CD4-positive, alpha-beta T cell treated with Interleukin-6 at 100 ng/mL for 8 hours (primary cell): Measurements from ENCODE around the gene PRAMEF13.
"Not testable (repeated sequence)": the region's sequence is repeated elsewhere in the genome, so short reads cannot be mapped to it uniquely, and the experiment has no call there.

Source experiments
- DNase-seq: peaks from one replicate; pipeline ENCODE4 v3.0.0-alpha.2; 2020; ENCODE audit warnings: mixed read lengths, low spot score

Gene PRAMEF13, protein sequence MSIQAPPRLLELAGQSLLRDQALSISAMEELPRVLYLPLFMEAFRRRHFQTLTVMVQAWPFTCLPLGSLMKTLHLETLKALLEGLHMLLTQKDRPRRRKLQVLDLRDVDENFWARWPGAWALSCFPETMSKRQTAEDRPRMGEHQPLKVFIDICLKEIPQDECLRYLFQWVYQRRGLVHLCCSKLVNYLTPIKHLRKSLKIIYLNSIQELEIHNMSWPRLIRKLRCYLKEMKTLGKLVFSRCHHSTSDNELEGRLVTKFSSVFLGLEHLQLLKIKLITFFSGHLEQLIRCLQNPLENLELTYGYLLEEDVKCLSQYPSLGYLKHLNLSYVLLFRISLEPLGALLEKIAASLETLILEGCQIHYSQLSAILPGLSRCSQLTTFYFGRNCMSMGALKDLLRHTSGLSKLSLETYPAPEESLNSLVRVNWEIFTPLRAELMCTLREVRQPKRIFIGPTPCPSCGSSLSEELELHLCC

DNA sequence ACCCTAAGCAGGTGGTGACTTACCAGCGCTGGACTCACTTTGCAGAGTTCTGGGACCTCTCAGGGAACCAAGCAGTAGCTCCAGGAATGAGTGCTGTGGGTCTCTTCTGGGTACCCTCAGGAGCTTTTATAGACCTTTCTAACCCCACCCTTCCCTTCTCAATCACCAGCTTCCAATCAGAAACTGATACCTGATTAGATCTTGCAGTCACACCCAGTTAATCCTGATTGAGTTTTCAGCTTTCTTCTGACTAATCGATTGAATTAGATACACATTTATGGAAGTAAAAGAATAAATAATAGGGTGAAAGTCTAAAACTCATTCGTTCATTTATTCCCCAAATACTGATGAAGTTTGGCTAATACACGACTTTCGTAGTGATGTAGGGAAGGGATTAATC, at the start of gene PRAMEF13:
Gene PRAMEF13 (minus strand): TSS at position 101 of the 400 bp plus-strand sequence. CDS start 1,820 bp downstream, outside the sequence.
- not testable (repeated sequence) for DNase-seq

- DNase-seq = not testable (repeated sequence)
Observed at GRCh38 chr1:13247122-13247521, 45.9 kb upstream of the PRAMEF13 start.

DNA sequence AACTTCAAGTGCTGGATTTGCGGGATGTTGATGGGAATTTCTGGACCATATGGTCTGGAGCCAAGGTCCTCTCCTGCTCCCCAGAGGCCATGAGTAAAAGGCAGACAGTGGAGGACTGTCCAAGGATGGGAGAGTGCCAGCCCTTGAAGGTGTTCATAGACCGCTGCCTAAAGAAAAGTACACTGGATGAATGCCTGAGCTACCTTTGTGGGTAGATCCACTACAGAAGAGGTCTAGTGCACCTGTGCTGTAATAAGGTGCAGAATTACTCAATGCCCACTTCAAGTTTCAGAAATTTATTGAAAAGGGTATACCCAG, 45.3 kb upstream of the PRAMEF13 start:
- not testable (repeated sequence) for DNase-seq

GRCh38 chr1:13245841-13246553, 44.8 kb upstream of the PRAMEF13 start:
- DNase-seq = not testable (repeated sequence)

- DNase-seq = not testable (repeated sequence)
Observed at GRCh38 chr1:13243536-13244263, 42.5 kb upstream of the PRAMEF13 start.

DNA sequence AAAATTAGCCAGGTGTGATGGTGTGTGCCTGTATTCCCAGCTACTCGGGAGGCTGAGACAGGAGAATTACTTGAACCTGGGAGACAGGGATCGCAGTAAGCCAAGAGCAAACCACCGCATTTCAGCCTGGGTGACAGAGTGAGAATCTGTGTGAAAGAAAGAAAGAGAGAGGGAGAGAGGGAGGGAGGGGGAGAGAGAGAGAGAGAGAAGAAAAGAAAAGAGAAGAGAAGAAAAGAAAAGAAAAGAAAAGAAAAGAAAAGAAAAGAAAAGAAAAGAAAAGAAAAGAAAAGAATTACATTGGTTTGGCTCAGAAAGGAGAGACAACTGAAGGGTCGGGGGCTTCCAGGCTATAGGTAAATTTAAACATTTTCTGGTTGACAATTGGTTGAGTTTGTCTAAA, 38.4 kb upstream of the PRAMEF13 start:
- not testable (repeated sequence) for DNase-seq

DNA sequence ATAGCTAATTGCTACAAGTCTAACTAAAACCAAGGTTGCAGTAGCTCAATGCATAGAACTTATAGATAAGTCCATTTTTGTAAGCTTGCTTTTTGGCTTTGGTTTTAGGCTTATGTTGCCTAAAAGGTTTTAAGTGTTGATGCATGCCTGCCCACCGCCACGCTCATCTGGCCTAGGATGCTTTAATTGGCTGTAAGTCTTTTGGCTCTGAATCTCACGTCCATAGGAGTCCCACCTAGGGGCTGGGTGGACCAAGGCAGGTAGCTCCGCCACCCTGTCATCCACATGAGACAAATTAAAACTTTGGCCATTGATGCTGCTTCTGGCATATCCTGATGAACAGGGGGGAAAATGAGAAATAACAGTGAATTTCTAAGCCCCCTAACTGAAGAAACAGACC, 36.4 kb upstream of the PRAMEF13 start:
- not testable (repeated sequence) for DNase-seq

DNA sequence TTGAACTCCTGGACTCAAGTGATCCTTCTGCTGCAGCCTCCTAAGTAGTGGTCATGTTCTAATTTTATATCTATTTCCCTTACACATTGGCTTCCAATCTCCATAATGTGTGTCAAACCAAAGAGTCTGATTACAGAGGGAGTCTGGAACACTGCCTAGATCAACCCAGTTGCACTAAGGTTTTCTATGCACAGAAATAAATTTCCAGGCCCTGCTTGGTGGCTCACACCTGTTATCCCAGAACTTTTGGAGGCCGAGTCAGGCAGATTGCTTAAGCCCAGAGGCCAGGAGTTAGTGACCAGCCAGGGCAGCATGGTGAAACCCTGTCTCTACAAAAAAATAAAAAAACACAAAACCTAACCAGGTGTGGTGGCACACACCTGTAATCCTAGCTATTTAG, 32.8 kb upstream of the PRAMEF13 start:
- not testable (repeated sequence) for DNase-seq

DNA sequence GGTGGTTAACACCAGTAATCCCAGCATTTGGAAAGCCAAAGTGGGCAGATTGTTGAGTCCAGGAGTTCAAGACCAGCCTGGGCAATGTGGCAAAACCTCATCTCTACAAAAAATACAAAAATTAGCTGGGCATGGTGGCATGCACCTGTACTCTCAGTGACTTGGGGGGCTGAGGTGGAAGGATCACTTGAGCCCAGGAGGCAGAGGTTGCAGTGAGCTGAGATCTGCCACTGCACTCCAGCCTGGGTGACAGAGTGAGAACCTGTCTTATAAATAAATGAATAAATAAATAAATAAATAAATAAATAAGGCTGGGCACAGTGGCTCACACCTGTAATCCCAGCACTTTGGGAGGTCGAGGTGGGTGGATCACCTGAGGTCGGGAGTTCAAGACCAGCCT, 30.8 kb upstream of the PRAMEF13 start:
- not testable (repeated sequence) for DNase-seq

- DNase-seq = not testable (repeated sequence)
Observed at GRCh38 chr1:13231061-13231750, 30.0 kb upstream of the PRAMEF13 start.

DNA sequence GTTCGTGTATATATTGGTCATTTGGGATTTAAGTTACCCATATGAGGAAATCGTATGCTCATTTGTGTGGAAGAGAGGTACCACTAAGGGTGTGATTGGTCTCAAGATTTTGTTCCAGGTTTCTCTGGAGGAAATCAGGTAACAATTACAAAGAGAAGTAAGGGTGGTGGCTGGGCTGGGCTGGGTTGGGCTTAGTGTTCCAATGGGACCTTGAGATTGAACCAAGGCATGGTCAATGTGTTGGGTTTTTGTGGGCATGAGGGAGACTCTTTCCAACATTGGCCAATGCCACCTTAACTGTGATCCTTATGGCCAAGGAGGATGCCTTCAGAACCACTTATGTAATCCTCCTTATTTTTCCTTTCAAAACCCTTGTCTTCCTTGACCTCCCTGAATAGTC, 29.4 kb upstream of the PRAMEF13 start:
- not testable (repeated sequence) for DNase-seq

DNA sequence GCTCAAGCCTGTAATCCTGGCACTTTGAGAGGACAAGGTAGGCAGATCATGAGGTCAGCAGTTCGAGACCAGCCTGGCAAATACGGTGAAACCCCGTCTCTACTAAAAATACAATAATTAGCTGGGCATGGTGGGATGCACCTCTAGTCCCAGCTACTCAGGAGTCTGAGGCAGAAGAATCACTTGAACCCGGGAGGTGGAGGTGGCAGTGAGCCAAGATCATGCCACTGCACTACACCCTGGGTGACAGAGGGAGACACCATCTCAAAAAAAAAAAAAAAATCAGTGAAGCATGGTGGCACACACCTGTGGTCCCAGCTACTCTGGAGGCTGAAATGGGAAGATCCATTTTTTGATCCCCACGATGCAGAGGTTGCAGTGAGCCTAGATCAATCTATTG, 28.9 kb upstream of the PRAMEF13 start:
- not testable (repeated sequence) for DNase-seq

DNA sequence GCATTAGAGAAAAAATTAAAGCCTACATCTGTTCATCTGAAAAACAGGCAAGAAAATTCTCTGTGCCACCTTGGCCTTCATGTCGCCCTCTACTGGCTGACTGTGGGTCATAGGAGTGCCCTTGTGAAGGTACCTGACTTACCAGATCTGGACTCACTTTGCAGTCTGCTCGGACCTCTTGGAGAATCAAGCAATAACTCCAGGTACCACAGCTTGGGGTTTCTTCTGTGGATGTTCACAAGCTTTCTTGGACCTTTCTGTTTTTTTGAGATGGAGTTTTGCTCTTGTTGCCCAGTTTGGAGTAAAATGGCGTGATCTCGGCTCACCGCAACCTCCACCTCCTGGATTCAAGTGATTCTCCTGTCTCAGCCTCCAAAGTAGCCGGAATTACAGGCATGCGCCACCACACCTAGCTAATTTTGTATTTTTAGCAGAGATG, 27.2 kb upstream of the PRAMEF13 start:
- DNase-seq = peak; percentile 29

GRCh38 chr1:13227271-13228055, 26.3 kb upstream of the PRAMEF13 start:
- DNase-seq = not testable (repeated sequence)

DNA sequence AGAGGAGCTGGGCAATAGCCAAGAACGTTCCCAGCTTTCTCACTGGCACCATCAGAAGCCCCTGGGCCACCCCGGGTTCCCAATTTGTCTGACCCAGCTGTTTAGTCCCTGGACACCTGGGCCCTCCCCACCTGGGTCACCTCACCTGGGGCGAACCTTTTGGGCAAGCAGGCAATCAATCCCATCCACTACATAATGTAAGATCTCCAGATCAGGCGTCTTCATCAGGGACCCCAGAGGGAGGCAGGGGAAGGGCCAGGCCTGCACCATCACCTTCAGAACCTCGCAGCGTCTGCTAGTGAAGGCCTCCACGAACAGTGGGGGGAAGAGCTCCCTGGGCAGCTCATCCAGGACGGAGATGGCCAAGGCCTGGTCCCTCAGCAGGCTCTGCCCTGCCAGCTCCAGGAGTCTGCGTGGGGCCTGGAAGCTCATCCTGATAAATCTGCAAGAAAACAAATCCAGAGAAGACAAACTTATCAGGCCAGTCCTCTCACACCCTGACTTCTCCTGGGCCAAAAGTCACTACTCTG, 24.5 kb upstream of the PRAMEF13 start, which contains the start of gene PRAMEF18:
Gene PRAMEF18 (minus strand): TSS at position 480 of the 530 bp plus-strand sequence. CDS start 48 bp downstream, at position 432.
- DNase-seq = not testable (repeated sequence)

GRCh38 chr1:13224480-13225060, 23.4 kb upstream of the PRAMEF13 start:
- DNase-seq = no peak

- DNase-seq = not testable (repeated sequence)
Observed at GRCh38 chr1:13222788-13223187, 21.6 kb upstream of the PRAMEF13 start.

DNA sequence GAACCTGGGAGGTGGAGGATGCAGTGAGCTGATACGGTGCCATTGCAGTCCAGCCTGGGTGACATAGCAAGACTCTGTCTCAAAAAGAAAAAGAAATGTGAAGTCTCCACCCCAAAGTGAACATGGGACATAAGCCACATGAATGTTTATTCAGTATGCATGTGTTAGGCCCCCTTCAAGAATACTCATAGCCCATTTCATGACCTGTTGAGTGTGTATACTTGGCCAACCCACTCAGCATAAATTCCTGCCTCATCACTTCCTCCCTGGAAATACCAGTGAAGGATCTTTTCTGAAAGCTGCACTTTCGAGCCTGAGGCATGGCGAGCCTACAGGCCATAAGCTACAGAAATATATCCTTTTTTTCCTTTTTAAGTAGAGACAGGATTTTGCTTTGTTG, 18.0 kb upstream of the PRAMEF13 start:
- not testable (repeated sequence) for DNase-seq

- DNase-seq = not testable (repeated sequence)
Observed at GRCh38 chr1:13216619-13217018, 15.4 kb upstream of the PRAMEF13 start.

DNA sequence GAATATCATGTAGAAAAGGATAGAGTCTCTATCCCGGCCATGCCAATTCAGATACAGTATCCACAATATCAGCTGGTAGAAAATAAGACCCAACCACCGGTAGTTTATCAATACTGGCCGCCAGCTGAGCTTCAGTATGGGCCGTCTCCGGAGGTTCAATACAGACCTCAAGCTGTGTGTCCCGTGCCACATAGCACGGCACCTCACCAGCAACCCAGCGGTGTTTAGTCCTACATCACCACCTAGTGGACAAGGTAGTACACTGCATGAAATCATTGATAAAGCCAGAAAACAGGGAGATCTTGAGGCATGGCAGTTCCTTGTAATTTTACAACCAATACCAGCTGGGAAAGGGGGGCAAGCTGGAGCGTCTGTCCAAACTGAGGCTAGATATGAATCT, 7.5 kb upstream of the PRAMEF13 start:
- not testable (repeated sequence) for DNase-seq
